ENCODE measurements around the gene SIDT1.

Gene SIDT1

GRCh38 chr3:113660458-113660857, 128.1 kb downstream of the SIDT1 start:
- Histone ChIP-seq H3K36me3 (peaks cover 4% of the 10 kb centered on the region; the same call in 1 of the 2 replicates), H3K9me3 (no peaks in the 10 kb centered on the region), H3K4me3 (ENCODE audit: low read depth, low read length) (no peak overlapping the region), H3K4me1 (no peaks in the 10 kb centered on the region), H3K27me3 (no peaks in the 10 kb centered on the region)
- DNase-seq: no peak
- no peak for TF ChIP-seq CTCF (IDR thresholded peaks at IDR 0.05; ENCODE audit: low read depth, low read length)

- no peak for TF ChIP-seq CTCF (IDR thresholded peaks at IDR 0.05; ENCODE audit: low read depth, low read length)
- Histone ChIP-seq H3K4me3 (ENCODE audit: low read depth, low read length) (no peak overlapping the region), H3K4me1 (no peaks in the 10 kb centered on the region), H3K36me3 (peaks cover 4% of the 10 kb centered on the region; the same call in 1 of the 2 replicates), H3K9me3 (no peaks in the 10 kb centered on the region), H3K27me3 (no peaks in the 10 kb centered on the region)
- no peak for DNase-seq
These were observed 128.5 kb downstream of the SIDT1 start for GRCh38 chr3:113660896-113661295.

- Histone ChIP-seq H3K4me1 (no peaks in the 10 kb centered on the region), H3K36me3 (peaks cover 4% of the 10 kb centered on the region; the same call in 1 of the 2 replicates), H3K4me3 (ENCODE audit: low read depth, low read length) (no peak overlapping the region), H3K27me3 (no peaks in the 10 kb centered on the region), H3K9me3 (no peaks in the 10 kb centered on the region)
- DNase-seq: no peak
- no peak for TF ChIP-seq CTCF (IDR thresholded peaks at IDR 0.05; ENCODE audit: low read depth, low read length)
These were observed 130.5 kb downstream of the SIDT1 start for GRCh38 chr3:113662824-113663223.

- DNase-seq: no peak
- no peaks in the 10 kb centered on the region for H3K9me3 ChIP-seq
- TF ChIP-seq CTCF (IDR thresholded peaks at IDR 0.05; ENCODE audit: low read depth, low read length): no peak
- H3K4me3 ChIP-seq (ENCODE audit: low read depth, low read length): no peak overlapping the region
- peaks cover 4% of the 10 kb centered on the region; the same call in 1 of the 2 replicates for H3K36me3 ChIP-seq
- H3K27me3 ChIP-seq: no peaks in the 10 kb centered on the region
- no peaks in the 10 kb centered on the region for H3K4me1 ChIP-seq
These were observed 131.0 kb downstream of the SIDT1 start for GRCh38 chr3:113663324-113663750.

GRCh38 chr3:113663761-113664160, 131.4 kb downstream of the SIDT1 start:
- Histone ChIP-seq H3K36me3 (peaks cover 4% of the 10 kb centered on the region; the same call in 1 of the 2 replicates), H3K9me3 (no peaks in the 10 kb centered on the region)
- TF ChIP-seq CTCF (IDR thresholded peaks at IDR 0.05; ENCODE audit: low read depth, low read length): no peak

GRCh38 chr3:113664523-113665094, 132.3 kb downstream of the SIDT1 start:
- DNase-seq: no peak

More at GRCh38 chr3:113663761-113664160, 131.4 kb downstream of the SIDT1 start:
- Histone ChIP-seq H3K4me3 (ENCODE audit: low read depth, low read length) (no peak overlapping the region), H3K27me3 (no peaks in the 10 kb centered on the region), H3K4me1 (no peaks in the 10 kb centered on the region)
- no peak for DNase-seq

More at GRCh38 chr3:113664523-113665094, 132.3 kb downstream of the SIDT1 start:
- H3K27me3 ChIP-seq: no peaks in the 10 kb centered on the region
- H3K4me1 ChIP-seq: no peaks in the 10 kb centered on the region
- H3K9me3 ChIP-seq: no peaks in the 10 kb centered on the region
- peaks cover 4% of the 10 kb centered on the region; the same call in 1 of the 2 replicates for H3K36me3 ChIP-seq
- no peak overlapping the region for H3K4me3 ChIP-seq (ENCODE audit: low read depth, low read length)
- TF ChIP-seq CTCF (IDR thresholded peaks at IDR 0.05; ENCODE audit: low read depth, low read length): no peak

Data from BE2C (cell line).